Measurements from ENCODE around the gene SP100.
"Not testable (repeated sequence)": the region's sequence is repeated elsewhere in the genome, so short reads cannot be mapped to it uniquely, and the experiment has no call there.

The SP100 gene

GRCh38 chr2:230455005-230455684, 39.1 kb downstream of the SP100 start:
- in situ Hi-C loops (cut with HindIII; ENCODE audit: low sequenced_read_pairs) = loop anchor here (25.0 kb wide), 1 partner anchor 443 kb away; no protein-coding TSS in a partner anchor

DNA sequence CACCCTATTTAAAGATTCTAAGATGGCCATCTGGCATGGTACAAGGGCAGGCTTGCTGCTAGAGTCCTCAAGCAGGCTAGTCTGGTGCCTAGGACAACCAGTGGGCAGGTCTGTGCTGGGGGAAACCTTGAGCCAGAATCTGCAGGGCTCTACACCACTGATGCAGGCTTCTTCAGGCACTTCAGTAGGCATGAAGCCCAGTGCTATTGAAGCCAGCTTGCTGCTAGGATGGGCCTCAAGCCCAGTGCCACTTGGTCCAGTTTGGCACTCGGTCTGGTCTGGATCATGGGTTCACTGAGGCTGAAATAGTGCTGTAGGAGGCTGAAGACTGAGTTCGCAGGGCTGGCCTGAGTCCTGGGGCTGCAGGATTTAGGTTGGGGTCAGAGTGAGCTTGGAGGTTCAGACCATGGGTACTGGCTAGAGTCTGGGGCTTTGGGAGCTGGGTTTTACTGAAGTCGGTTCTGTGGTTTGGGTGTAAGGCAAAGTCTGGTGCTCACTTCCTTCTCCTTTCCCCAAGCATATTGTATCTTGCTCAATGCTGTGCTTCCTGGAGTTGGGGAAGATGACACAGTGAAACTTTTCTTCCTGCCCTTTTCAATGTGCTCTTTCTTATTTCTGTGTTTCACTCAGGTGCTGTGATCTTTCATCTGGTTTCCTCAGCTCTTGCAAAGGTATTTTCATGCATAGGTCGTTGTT, 41.2 kb downstream of the SP100 start:
- in situ Hi-C loops (cut with HindIII; ENCODE audit: low sequenced_read_pairs) = loop anchor here (25.0 kb wide), 1 partner anchor 445 kb away; no protein-coding TSS in a partner anchor

GRCh38 chr2:230457793-230458192, 41.8 kb downstream of the SP100 start:
- in situ Hi-C loops (cut with HindIII; ENCODE audit: low sequenced_read_pairs) = loop anchor here (25.0 kb wide), 1 partner anchor 445 kb away; no protein-coding TSS in a partner anchor

DNA sequence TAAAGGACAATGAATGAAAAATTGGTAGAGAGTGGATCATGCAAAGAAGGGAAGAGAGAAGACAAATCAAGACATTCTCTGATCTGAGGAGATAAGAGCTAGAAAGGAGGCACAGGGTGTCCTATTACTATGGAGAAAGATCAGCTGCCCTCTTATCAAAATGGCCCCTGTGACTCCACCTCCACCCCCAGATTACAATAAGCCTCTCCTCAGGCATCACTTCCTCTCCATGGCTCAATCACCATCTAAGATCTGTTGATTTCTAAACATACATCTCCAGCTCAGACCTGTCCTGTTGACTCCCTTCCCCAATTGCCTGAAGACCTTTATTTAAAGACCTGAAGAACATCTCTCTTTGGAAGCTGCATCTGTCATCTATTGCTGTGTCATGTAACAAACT, 43.2 kb downstream of the SP100 start:
- in situ Hi-C loops (cut with HindIII; ENCODE audit: low sequenced_read_pairs) = loop anchor here (25.0 kb wide), 1 partner anchor 447 kb away; no protein-coding TSS in a partner anchor

GRCh38 chr2:230471074-230471473, 55.1 kb downstream of the SP100 start:
- in situ Hi-C loops (cut with HindIII; ENCODE audit: low sequenced_read_pairs) = loop anchor here (25.0 kb wide), 1 partner anchor 459 kb away; no protein-coding TSS in a partner anchor

GRCh38 chr2:230472621-230473018, 56.6 kb downstream of the SP100 start:
- in situ Hi-C loops (cut with HindIII; ENCODE audit: low sequenced_read_pairs) = loop anchor here (25.0 kb wide), 1 partner anchor 460 kb away; no protein-coding TSS in a partner anchor

GRCh38 chr2:230473378-230473777, 57.4 kb downstream of the SP100 start:
- in situ Hi-C loops (cut with HindIII; ENCODE audit: low sequenced_read_pairs) = loop anchor here (25.0 kb wide), 1 partner anchor 461 kb away; no protein-coding TSS in a partner anchor

DNA sequence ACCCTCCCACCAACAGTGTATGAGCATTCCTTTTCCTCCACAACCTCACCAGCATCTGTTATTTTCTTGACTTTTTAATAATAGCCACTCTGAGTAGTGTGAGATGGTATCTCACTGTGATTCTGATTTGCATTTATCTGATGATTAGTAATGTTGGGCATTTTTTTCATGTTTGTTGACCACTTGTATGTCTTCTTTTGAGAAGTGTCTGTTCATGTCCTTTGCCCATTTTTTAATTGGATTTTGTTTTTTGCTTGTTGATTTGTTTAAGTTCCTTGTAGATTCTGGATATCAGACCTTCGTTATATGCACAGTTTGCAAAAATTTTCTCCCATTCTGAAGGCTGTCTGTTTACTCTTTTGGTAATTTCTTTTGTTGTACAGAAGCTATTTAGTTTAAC, 59.1 kb downstream of the SP100 start:
- in situ Hi-C loops (cut with HindIII; ENCODE audit: low sequenced_read_pairs) = no loop called here

GRCh38 chr2:230485801-230486341, 69.9 kb downstream of the SP100 start:
- in situ Hi-C loops (cut with HindIII; ENCODE audit: low sequenced_read_pairs) = no loop called here

GRCh38 chr2:230491219-230491618, 75.2 kb downstream of the SP100 start:
- in situ Hi-C loops (cut with HindIII; ENCODE audit: low sequenced_read_pairs) = not testable (repeated sequence)

DNA sequence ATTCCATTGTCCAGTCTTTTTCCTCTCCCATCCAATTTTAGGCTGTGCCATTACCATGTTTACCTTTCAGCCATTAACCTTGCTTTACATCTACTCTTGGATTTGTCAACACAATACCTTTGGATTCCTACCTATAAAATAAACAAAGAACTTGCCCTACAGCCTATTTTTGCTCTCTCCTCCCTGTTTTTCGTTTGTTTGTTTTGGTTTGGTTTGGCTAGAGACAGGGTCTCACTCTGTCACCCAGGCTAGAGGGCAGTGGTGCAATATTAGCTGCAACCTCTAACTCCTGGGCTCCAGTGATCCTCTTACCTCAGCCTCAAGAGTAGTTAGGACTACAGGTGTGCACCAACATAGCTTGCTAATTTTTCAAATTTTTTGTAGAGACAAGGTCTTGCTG, 76.1 kb downstream of the SP100 start:
- in situ Hi-C loops (cut with HindIII; ENCODE audit: low sequenced_read_pairs) = no loop called here

DNA sequence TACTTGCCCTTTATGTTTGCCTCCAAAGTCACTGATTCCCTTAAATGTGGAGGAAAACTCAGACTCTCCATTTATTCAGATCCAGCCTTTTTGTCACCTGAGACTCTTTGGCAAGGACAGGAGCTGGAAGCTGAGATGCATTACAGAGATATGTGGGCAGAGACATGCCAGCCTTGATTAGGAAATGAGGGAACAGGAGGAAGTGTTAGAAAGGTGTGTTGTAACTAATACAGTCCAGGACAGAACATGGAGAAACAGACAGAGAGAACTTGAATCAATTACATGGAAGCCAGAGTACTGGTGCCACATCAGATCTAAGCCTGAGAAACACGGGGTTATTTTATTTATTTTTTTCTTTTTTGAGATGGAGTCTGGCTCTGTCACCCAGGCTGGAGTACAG, 79.0 kb downstream of the SP100 start:
- in situ Hi-C loops (cut with HindIII; ENCODE audit: low sequenced_read_pairs) = no loop called here

DNA sequence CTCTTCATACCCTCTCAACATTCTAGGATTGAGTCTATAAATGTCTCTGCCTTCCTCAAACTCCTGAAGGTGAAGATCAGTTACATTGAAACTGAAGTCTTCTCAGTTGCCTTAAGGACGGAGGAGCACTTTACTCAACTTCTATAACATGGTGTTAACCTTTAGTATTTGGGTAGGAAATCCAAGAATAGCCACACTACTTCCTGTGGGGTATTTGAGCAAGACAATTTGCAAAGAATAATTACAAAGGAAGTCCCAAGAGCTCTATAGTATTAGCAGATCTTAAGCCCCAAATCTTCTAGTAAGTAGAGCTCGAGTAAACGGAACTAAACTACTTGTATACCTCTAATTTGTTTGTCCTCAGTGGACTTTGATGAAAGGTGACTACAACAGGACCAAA, 80.9 kb downstream of the SP100 start:
- in situ Hi-C loops (cut with HindIII; ENCODE audit: low sequenced_read_pairs) = no loop called here

DNA sequence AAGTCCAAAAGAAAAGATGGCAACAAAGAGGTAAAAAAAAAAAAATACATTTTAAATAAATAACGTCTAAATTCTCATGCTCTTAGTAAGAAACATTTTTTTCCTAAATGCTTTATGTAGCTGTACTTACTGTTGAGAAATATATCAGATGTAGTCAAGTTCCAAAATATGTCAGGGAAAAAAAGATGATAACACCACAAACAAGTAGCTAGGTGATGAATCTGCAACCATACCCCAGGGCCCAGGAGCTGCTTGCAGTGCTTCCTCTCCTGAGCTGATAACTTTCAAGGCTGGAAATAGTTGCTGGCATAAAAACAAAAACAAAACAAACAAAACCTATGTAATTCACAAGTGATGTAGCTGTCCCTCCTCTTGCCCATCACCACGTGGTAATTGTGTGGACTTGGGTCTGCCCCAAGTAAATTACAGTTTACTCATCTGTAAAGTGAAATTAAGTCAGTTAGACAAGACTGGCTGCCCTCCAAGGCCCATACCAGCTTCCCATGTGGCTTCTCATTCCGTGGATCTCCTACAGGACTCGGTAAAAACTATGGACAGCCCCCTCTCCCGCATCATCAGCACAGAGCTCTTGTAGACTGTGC, 82.6 kb downstream of the SP100 start:
- in situ Hi-C loops (cut with HindIII; ENCODE audit: low sequenced_read_pairs) = no loop called here

GRCh38 chr2:230502593-230502992, 86.6 kb downstream of the SP100 start:
- in situ Hi-C loops (cut with HindIII; ENCODE audit: low sequenced_read_pairs) = no loop called here

DNA sequence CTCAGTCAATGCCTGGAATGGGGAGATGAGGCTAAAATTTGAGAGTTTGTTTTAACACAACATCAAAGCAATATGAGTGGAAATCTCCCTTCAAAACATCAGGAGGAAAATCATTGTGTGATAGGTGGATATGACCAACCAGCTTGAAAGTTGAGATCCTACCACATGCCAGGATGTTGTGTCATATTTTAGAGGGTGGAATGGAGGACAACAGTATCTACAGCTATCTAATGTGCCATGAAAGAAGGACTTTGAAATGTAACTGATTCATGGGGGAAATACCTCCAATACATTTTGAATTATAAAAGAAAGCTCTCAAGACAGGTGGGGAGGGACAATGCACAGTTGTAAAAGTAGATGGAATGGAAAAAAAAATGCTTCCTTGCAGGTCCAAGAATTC, 87.8 kb downstream of the SP100 start:
- in situ Hi-C loops (cut with HindIII; ENCODE audit: low sequenced_read_pairs) = no loop called here

GRCh38 chr2:230505162-230505561, 89.2 kb downstream of the SP100 start:
- in situ Hi-C loops (cut with HindIII; ENCODE audit: low sequenced_read_pairs) = no loop called here

DNA sequence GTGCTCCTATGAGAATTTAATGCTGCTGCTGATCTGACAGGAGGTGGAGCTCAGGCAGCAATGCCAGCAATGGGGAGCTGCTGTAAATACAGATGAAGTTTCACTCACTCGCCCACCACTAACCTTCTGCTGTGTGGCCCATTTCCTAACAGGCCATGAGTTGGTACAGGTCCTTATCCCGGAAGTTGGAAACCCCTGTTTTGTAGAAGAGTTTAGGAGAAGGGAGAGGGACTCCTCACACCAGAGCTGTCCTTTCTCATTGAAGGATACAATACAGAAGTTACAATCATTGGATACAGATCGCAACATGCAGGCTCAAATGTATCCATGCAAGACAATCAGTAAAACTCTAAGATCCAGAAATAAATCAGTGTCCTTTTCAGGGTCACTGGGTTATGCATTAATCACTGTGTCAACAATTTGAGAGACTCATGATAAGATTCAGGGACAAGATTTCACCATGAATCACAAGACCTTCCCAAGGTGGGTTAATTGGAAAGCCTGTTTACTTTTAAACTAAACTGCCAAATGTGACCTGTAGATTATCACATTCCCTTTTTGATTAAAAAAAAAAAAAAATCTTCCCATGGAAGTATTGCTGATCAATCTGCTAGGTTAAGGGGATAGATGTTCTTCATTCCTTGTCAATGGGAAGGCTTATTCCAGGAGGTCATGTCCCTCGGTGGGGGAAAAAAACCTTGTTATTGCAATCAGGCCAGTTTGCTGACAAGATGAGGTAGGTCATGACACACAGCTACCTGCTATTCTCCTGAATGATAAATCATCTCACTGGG, 97.2 kb downstream of the SP100 start:
- in situ Hi-C loops (cut with HindIII; ENCODE audit: low sequenced_read_pairs) = no loop called here

DNA sequence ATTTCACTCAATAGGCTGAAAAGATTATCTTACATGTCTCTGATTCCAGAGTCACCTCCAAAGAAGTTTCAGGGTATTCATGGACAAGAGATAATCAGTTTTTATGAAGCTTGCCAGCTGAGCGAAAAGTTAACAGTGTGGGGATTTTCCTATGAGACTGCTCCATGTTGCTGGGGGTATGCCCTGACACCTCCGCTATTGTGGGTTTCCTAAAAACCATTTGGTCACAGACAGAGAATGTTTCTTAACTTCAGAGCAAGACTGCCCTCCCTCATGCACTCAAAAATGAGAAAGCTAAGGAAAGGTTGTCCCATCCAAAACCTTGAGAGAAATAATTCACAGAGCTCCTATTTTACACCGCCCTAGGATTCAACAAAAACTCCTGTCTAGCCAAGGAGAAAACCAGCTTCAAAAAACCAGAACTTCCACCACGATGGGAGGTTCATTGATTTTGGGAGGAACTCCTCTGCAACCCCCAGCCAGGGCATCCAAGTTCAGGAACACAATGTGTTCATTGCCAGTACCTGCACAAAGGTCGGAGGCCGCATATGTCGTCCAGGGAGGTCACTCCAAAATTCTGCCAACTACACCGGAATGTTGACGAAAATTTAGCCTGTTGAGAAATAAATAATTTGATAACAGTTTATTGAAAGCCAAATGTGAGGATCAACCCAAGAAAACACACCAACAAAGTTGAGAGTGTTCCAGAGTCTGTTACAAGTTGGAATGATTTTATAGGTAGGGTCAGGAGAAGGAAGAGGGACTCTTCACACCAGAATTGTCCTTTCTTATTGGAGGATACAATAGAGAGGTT, 104.3 kb downstream of the SP100 start:
- in situ Hi-C loops (cut with HindIII; ENCODE audit: low sequenced_read_pairs) = no loop called here

- in situ Hi-C loops (cut with HindIII; ENCODE audit: low sequenced_read_pairs) = no loop called here
Measured at GRCh38 chr2:230520875-230521155, 104.8 kb downstream of the SP100 start.
